H9 (cell line): ENCODE measurements around the gene CBLB. TPM values are rescaled to one million over a fixed set of nuclear protein-coding genes. Genes with fewer than 3 reads are reported as not detected.

ENCODE experiments used
- DNase-seq: peaks from one replicate; pipeline ENCODE4 v3.0.0-alpha.2; 2017
- H2AFZ ChIP-seq: one replicate; pipeline ENCODE4 v1.6.1; 2013; ENCODE audit warnings: mild to moderate bottlenecking, low read length, control low read depth, moderate library complexity
- H2AK5ac ChIP-seq: 2 replicates; pipeline ENCODE4 v1.6.1; 2013; ENCODE audit warnings: low read length, control low read depth, mixed read lengths; ENCODE audit not compliant: insufficient read length
- H2BK120ac ChIP-seq: one replicate; pipeline ENCODE4 v1.6.1; 2013; ENCODE audit warnings: low read depth, mild to moderate bottlenecking, low read length, control low read depth, inconsistent platforms; ENCODE audit not compliant: poor library complexity, severe bottlenecking
- H2BK12ac ChIP-seq: 2 replicates; pipeline ENCODE4 v1.6.1; 2013; ENCODE audit warnings: low read length, control low read depth, mixed read lengths, low read depth; ENCODE audit not compliant: insufficient read length
- H2BK15ac ChIP-seq: 2 replicates; pipeline ENCODE4 v1.6.1; 2013; ENCODE audit warnings: low read depth, low read length, control low read depth
- H2BK20ac ChIP-seq: one replicate; pipeline ENCODE4 v1.6.1; 2013; ENCODE audit warnings: low read depth, mild to moderate bottlenecking, low read length, control low read depth, inconsistent platforms; ENCODE audit not compliant: poor library complexity, severe bottlenecking
- H2BK5ac ChIP-seq: 2 replicates; pipeline ENCODE4 v1.6.1; 2013; ENCODE audit warnings: low read length, control low read depth, mixed read lengths; ENCODE audit not compliant: insufficient read length
- H3K14ac ChIP-seq: 2 replicates; pipeline ENCODE4 v1.6.1; 2013; ENCODE audit warnings: low read length, control low read depth; ENCODE audit not compliant: insufficient read depth
- H3K18ac ChIP-seq: 2 replicates; pipeline ENCODE4 v1.6.1; 2013; ENCODE audit warnings: low read depth, mild to moderate bottlenecking, mixed read lengths, low read length, control low read depth; ENCODE audit not compliant: insufficient read length
- H3K23ac ChIP-seq: 2 replicates; pipeline ENCODE4 v1.6.1; 2013; ENCODE audit warnings: low read length, control low read depth, mixed read lengths, low read depth; ENCODE audit not compliant: insufficient read length
- H3K23me2 ChIP-seq: 2 replicates; pipeline ENCODE4 v1.6.1; 2013; ENCODE audit warnings: low read depth, mild to moderate bottlenecking, mixed read lengths, low read length, control low read depth; ENCODE audit not compliant: insufficient read length, poor library complexity, severe bottlenecking
- H3K27ac ChIP-seq: 2 replicates; pipeline ENCODE4 v1.5.1; 2013; ENCODE audit warnings: low read length, control low read depth, mixed read lengths, low read depth; ENCODE audit not compliant: insufficient read length
- H3K27me3 ChIP-seq: 2 replicates; pipeline ENCODE4 v1.6.1; 2013; ENCODE audit warnings: low read length, control low read depth, inconsistent platforms; ENCODE audit not compliant: insufficient read depth
- H3K4ac ChIP-seq: 2 replicates; pipeline ENCODE4 v1.6.1; 2013; ENCODE audit warnings: low read depth, mild to moderate bottlenecking, control low read depth, inconsistent platforms, low read length, moderate library complexity
- H3K4me1 ChIP-seq: 2 replicates; pipeline ENCODE4 v1.6.1; 2013; ENCODE audit warnings: low read length, control low read depth, inconsistent platforms; ENCODE audit not compliant: insufficient read depth
- H3K4me2 ChIP-seq: 2 replicates; pipeline ENCODE4 v1.6.1; 2013; ENCODE audit warnings: low read length, control low read depth, mixed read lengths; ENCODE audit not compliant: insufficient read length, insufficient read depth
- H3K56ac ChIP-seq: 2 replicates; pipeline ENCODE4 v1.6.1; 2013; ENCODE audit warnings: low read depth, mild to moderate bottlenecking, mixed read lengths, low read length, control low read depth; ENCODE audit not compliant: insufficient read length
- H3K79me1 ChIP-seq: 2 replicates; pipeline ENCODE4 v1.6.1; 2013; ENCODE audit warnings: low read depth, mild to moderate bottlenecking, moderate library complexity, low read length, control low read depth, inconsistent platforms; ENCODE audit not compliant: insufficient read depth, poor library complexity, severe bottlenecking
- H3K79me2 ChIP-seq: 2 replicates; pipeline ENCODE4 v1.6.1; 2013; ENCODE audit warnings: low read length, control low read depth, inconsistent platforms; ENCODE audit not compliant: insufficient read depth
- H3K9ac ChIP-seq: 2 replicates; pipeline ENCODE4 v1.6.1; 2013; ENCODE audit warnings: low read length, control low read depth, mixed read lengths; ENCODE audit not compliant: insufficient read length; ENCODE audit errors: extremely low read depth
- H3K9me3 ChIP-seq: one replicate; pipeline ENCODE4 v1.6.1; 2013; ENCODE audit warnings: low read depth, low read length, inconsistent platforms; ENCODE audit not compliant: control insufficient read depth
- H3T11ph ChIP-seq: one replicate; pipeline ENCODE4 v1.6.1; 2013; ENCODE audit warnings: mild to moderate bottlenecking, low read length, control low read depth, inconsistent platforms
- H4K20me1 ChIP-seq: one replicate; pipeline ENCODE4 v1.6.1; 2013; ENCODE audit not compliant: control insufficient read depth, insufficient read length, insufficient read depth
- H4K5ac ChIP-seq: 2 replicates; pipeline ENCODE4 v1.6.1; 2013; ENCODE audit warnings: low read depth, mild to moderate bottlenecking, mixed read lengths, low read length, control low read depth; ENCODE audit not compliant: insufficient read length
- H4K8ac ChIP-seq: replicated peaks from 2 replicates; pipeline ENCODE4 v1.6.1; 2013; ENCODE audit warnings: low read length, control low read depth, mixed read lengths, low read depth; ENCODE audit not compliant: insufficient read length
- H4K91ac ChIP-seq: 2 replicates; pipeline ENCODE4 v1.6.1; 2013; ENCODE audit warnings: low read depth, mild to moderate bottlenecking, moderate library complexity, mixed read lengths, low read length, control low read depth; ENCODE audit not compliant: insufficient read length
- H3K27ac Mint-ChIP-seq, 3 experiments: 2 replicates in 2 of 3; 3 replicates in 1 of 3; pipeline ENCODE4 v1.8.0; 2020 to 2021; ENCODE audit warnings: mixed read lengths in 3 of 3, mild to moderate bottlenecking in 1 of 3, moderate library complexity in 1 of 3
- H3K27me3 Mint-ChIP-seq: 2 replicates; pipeline ENCODE4 v1.8.0; 2021; ENCODE audit warnings: low read depth, mild to moderate bottlenecking, moderate library complexity, mixed read lengths
- H3K36me3 Mint-ChIP-seq, 3 experiments: 2 replicates in 2 of 3; 3 replicates in 1 of 3; pipeline ENCODE4 v1.8.0; 2020 to 2021; ENCODE audit warnings: low read depth in 3 of 3, mixed read lengths in 3 of 3; ENCODE audit not compliant: insufficient read depth in 1 of 3
- H3K4me1 Mint-ChIP-seq, 2 experiments: 2 replicates each; pipeline ENCODE4 v1.8.0; 2020; ENCODE audit warnings: mixed read lengths in 2 of 2
- H3K4me3 Mint-ChIP-seq, 2 experiments: 2 replicates in 1 of 2; 3 replicates in 1 of 2; pipeline ENCODE4 v1.8.0; 2020 to 2021; ENCODE audit warnings: mild to moderate bottlenecking in 2 of 2, mixed read lengths in 2 of 2, moderate library complexity in 1 of 2
- H3K9me3 Mint-ChIP-seq, 2 experiments: 2 replicates in 1 of 2; 3 replicates in 1 of 2; pipeline ENCODE4 v1.8.0; 2020; ENCODE audit warnings: mild to moderate bottlenecking in 2 of 2, mixed read lengths in 2 of 2, moderate library complexity in 1 of 2
- WGBS: extraction: QIAGEN DNeasy Blood & Tissue Kit; methylation state at CpG from one replicate; pipeline ENCODE4 v1.1.7; 2013; ENCODE audit warnings: missing lambda C conversion rate, low lambda C conversion rate, mixed read lengths; ENCODE audit not compliant: insufficient read length; ENCODE audit errors: extremely low coverage; 5-methylcytosine and 5-hydroxymethylcytosine counted together
- total RNA-seq: library from RNA; stranded (reverse); gene quantifications from 2 replicates; pipeline ENCODE4 v1.2.1, GENCODE V29; 2021
- TF ChIP-seq, protein P1 (sequence below): fragments of 200-600 bp; sonication (generic); conservative IDR thresholded peaks from 3 replicates; pipeline ENCODE4 v1.8.0; 2021; ENCODE audit warnings: antibody characterized with exemption, mild to moderate bottlenecking

The CBLB gene
- total RNA-seq, 1 experiment from 2014 or later, result 25.7 TPM

DNA sequence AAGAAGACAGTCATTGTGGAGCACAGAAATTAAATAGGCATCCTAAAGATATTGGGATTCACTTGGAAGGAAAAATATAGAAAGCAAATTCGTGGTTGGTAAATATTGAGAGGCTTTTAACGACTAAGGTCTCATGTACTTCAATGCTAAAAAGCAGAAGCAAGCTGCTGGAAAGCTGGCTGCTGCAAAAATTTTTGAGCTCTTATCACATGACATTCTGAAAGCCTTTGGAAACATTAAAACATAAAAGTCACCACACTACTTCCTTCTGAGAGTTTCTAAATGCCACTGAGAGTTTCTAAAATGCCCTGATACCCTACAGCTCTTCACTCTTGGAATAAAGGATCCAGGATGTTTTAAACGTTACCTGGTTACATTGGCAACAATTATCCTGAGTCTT, 39.0 kb upstream of the CBLB start:
- Histone ChIP-seq H4K91ac (no peak overlapping the region), H2BK15ac (no peak overlapping the region), H2BK12ac (no peak overlapping the region), H2BK5ac (no peak overlapping the region), H3K9ac (no peak overlapping the region), H3K9me3 (no peaks in the 10 kb centered on the region), H2AFZ (no peak overlapping the region), H3K23ac (no peak overlapping the region), H3K18ac (no peak overlapping the region), H3T11ph (no peak overlapping the region), H4K20me1 (no peaks in the 10 kb centered on the region), H3K4me1 (no peaks in the 10 kb centered on the region), H3K27me3 (no peaks in the 10 kb centered on the region), H3K79me1 (no peaks in the 10 kb centered on the region), H2BK120ac (no peak overlapping the region), H4K5ac (no peak overlapping the region), H4K8ac (no peak overlapping the region), H3K56ac (no peak overlapping the region), H2BK20ac (no peak overlapping the region), H3K4me2 (no peak overlapping the region), H2AK5ac (no peak overlapping the region), H3K14ac (no peak overlapping the region), H3K27ac (no peak overlapping the region), H3K79me2 (no peaks in the 10 kb centered on the region), H3K23me2 (no peaks in the 10 kb centered on the region), H3K4ac (no peak overlapping the region)
- Mint-ChIP-seq H3K27me3 (no peaks in the 10 kb centered on the region), H3K36me3 (no peaks in the 10 kb centered on the region), H3K27ac (no peak overlapping the region), H3K4me3 (no peak overlapping the region), H3K9me3 (no peaks in the 10 kb centered on the region), H3K4me1 (no peaks in the 10 kb centered on the region)
- no peak for DNase-seq
- no CpG with 5 or more reads among the region's 3 CpGs for WGBS
- TF ChIP-seq, protein P1, sequence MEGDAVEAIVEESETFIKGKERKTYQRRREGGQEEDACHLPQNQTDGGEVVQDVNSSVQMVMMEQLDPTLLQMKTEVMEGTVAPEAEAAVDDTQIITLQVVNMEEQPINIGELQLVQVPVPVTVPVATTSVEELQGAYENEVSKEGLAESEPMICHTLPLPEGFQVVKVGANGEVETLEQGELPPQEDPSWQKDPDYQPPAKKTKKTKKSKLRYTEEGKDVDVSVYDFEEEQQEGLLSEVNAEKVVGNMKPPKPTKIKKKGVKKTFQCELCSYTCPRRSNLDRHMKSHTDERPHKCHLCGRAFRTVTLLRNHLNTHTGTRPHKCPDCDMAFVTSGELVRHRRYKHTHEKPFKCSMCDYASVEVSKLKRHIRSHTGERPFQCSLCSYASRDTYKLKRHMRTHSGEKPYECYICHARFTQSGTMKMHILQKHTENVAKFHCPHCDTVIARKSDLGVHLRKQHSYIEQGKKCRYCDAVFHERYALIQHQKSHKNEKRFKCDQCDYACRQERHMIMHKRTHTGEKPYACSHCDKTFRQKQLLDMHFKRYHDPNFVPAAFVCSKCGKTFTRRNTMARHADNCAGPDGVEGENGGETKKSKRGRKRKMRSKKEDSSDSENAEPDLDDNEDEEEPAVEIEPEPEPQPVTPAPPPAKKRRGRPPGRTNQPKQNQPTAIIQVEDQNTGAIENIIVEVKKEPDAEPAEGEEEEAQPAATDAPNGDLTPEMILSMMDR, result no peak
